IPS-NIHi7 (cell line): ENCODE measurements around the gene SLC7A4.
"Not testable (repeated sequence)": the region's sequence is repeated elsewhere in the genome, so short reads cannot be mapped to it uniquely, and the experiment has no call there.

Experiments
- DNase-seq: peaks from one replicate; pipeline ENCODE4 v3.0.0; 2012; ENCODE audit warnings: mixed read lengths; ENCODE audit errors: extremely low spot score

SLC7A4 gene

GRCh38 chr22:21042978-21043859 is 10.9 kb upstream of the SLC7A4 start:
- no peak for DNase-seq

DNA sequence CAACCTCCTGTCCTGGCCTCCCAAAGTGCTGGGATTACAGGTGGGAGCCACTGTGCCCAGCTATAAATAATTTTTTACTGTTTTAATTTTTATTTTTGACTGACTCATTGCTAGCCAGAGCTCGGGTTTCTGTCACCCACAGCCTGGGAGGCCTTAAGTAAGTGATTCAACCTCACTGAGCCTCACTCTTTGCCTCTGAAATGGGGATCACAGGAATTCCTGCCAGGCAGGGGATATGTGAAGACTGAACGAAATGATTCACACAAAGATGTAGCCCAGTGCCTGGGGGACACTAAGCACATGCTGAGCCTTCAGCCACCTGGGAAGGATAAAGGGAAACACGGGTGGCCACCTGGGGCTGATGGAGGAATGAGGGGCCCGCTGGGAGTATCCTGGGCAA is 9.6 kb upstream of the SLC7A4 start:
- no peak for DNase-seq

DNA sequence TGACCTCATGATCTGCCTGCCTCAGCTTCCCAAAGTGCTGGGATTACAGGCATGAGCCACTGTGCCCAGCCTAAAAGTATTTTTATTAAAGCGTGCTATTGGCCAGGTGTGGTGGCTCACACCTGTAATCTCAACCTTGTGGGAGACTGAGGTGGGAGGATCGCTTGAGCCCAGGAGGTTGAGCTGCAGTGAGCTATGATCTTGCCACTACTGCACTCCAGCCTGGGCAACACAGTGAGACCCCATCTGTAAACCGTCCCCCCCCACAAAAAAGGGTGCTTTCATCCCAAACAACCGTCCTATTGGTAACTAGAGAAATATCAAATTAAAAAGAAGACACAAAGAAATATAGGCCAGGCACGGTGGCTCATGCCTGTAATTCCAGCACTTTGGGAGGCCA is 6.8 kb upstream of the SLC7A4 start:
- DNase-seq: not testable (repeated sequence)

DNA sequence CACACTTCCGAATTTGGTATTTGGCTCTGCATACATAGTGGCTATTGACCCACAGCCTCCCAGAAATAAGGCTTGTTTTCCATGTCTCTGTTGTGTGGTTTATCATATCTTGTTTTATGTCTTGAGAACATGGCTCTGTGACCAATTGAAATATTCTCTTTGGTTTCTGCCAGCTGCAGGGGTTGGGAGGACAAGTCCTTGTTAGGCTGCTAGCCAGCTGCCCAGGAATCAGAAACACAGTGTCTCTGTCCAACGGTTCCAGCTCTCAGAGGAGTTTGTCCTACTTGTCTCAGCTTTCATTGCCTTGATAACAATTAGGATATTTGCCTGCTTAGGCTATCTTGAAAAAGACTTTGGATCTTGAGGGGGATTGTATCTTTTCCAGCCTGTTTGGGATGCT is 6.0 kb upstream of the SLC7A4 start:
- no peak for DNase-seq

DNA sequence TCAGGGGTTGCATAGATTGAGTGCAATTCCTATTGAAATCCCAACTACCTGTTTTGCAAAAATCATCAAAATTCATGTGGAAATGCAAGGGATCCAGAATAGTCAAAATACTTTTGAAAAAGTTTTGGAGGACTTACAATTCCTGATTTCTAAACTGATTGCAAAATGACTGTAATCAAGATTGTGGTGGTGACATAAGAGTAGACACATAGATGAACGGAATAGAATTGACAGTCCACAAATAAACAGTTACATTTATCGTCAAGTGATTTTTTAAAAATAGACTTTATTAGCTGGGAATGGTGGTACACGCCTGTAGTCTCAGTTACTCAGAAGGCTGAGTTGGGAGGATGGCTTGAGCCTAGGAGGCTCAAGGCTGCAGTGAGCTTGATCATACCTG is 2.6 kb upstream of the SLC7A4 start:
- no peak for DNase-seq

GRCh38 chr22:21033895-21034294 is 1.5 kb upstream of the SLC7A4 start:
- no peak for DNase-seq

- DNase-seq: no peak
Measured at GRCh38 chr22:21032868-21033688, 717 bp upstream of the SLC7A4 start.

- DNase-seq: no peak
Measured at GRCh38 chr22:21031545-21032036, 770 bp downstream of the SLC7A4 start.

DNA sequence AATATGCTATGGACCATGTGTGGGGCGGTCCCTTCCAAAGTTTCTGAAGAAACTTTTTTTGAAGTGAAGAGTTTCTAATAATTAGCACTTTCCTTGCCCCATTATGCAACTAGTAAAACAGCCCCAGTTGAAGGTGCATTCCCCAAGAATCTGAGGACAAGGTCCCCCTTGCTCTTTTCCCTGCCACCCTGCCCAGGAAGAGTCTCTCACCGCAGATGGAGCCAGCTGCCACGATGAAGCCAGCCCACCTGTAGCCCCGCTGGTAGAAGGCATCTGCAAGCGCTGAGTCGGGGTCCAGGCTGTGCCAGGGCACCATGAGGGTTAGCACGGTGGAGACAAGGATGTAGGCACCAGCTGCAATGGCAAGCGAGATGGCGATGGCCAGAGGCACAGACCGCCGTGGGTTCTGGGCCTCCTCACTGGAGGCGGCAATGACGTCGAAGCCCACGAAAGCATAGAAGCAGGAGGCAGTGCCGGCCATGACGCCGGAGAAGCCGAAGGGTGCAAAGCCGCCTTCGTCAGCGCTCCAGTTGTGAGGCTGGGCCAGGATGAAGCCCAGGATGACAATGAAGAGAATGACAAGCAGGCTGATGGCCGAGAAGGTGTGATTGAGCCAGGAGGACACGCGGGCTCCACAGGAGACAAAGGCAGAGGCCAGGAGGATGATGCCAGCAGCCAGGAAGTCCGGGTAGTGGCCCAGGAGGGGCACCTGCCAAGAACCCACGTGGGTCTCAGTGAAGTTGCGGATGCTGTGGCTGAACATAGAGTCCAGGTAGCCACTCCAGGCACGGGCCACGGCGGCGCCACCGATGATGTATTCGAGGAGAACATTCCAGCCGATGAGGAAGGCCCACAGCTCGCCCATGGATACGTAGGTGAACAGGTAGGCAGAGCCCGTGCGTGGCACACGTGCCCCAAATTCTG is 1.5 kb downstream of the SLC7A4 start:
- no peak for DNase-seq

- no peak for DNase-seq
Measured at GRCh38 chr22:21030032-21030431, 2.3 kb downstream of the SLC7A4 start.

GRCh38 chr22:21029486-21030025 is 2.8 kb downstream of the SLC7A4 start:
- DNase-seq: no peak

DNA sequence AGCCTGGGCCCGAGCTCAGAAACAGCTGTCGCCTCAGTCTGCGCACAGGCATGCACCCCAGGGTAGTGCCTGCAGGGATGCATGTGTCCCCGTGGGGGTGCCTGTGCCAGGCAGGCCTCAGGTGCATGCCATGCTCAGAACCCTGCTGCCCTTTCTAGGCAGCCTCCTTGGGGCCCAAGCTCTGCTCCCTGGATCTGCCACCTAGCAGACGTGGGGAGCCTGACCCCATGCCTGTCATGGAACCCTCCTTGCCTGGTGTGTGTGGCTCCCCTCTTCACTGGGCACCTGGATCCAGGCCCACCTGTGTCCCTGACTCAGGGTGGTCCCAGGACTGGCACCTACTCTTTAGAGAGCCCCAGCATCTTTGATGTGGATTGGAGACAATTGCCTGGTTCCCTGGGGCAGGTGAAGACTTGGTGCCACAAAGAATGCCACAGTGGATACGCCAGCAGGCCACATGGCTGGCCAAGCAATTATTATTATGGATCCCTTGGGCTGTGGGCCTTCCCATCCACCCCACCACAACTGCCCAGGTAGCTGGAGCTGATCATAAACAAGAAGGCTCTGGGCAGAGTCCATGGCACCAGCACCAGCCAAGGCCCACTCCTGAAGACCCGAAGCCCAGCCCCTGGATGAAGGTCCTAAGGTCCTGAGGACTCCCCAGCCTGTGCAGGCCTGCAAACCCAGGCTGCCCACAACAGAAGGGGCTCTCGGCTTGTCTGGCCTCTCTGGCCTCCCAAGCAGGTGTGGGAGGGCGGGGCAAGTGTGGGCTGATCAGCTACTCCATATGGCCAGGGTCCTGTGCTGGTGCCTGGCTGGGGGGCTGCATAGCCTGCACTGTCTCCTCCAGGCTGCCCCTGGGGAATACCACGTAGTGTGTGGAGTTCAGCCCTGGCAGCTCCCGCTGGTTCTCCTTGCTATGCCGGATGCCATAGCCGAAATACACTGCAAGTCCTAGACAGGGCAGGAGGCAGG is 3.8 kb downstream of the SLC7A4 start:
- no peak for DNase-seq

- no peak for DNase-seq
Measured at GRCh38 chr22:21026783-21027692, 5.3 kb downstream of the SLC7A4 start.

GRCh38 chr22:21025763-21026755 is 6.3 kb downstream of the SLC7A4 start:
- no peak for DNase-seq

DNA sequence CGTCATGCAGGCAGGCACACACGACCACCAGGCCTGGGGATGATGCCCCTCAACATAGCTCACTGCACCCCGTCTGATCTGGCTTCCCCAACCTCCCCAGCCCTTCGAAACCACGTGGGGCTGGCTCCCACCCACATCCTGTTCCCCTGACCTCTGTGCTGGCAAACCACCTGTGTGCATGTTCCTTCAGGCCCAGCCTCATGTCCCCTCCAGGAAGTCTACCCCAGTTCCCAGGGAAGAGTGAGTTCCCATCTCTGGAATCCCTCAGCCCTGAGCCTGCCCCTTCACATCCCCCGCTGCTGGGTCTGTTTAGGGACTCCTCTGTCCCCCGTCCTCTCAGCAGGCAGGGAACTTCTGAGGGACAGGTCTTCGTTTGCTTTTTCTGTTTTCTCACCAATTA is 7.1 kb downstream of the SLC7A4 start:
- DNase-seq: no peak

- no peak for DNase-seq
Measured at GRCh38 chr22:21022955-21023614, 9.3 kb downstream of the SLC7A4 start.

- DNase-seq: no peak
Measured at GRCh38 chr22:21022507-21022906, 9.9 kb downstream of the SLC7A4 start.
